HepG2 (cell line): ENCODE measurements around the gene SLC35B2. TPM values are rescaled to one million over a fixed set of nuclear protein-coding genes. Genes with fewer than 3 reads are reported as not detected.

Experiments used
- ATAC-seq: fragments of 200-7000 bp; cut with Tn5 transposase; 3 replicates; pipeline ENCODE4 v1.9.1; 2020; ENCODE audit warnings: mild to moderate bottlenecking, moderate library complexity
- BruUV-seq: library from RNA; stranded (reverse); fragments of 400-500 nt; replicated peaks from 2 replicates; lab custom pipeline; 2021; lab: Mats Ljungman, UMichigan
- CTCF ChIA-PET: fragments of 300-600 bp; formaldehyde crosslinking; extraction: SDS; loops from one replicate; lab custom pipeline; 2021; ENCODE audit warnings: low total read pairs, inconsistent platforms, low intra/inter-chr PET ratio; lab: Yijun Ruan, JAX
- POLR2A ChIA-PET: fragments of 350-600 bp; sonication (Branson Sonifier 250); formaldehyde crosslinking; loops from one replicate; lab custom pipeline; 2020; ENCODE audit warnings: antibody characterized with exemption, inconsistent platforms; lab: Yijun Ruan, JAX
- DNase-seq: peaks from one replicate; pipeline ENCODE4 v3.0.0-alpha.2; 2015; ENCODE audit warnings: low spot score
- FAIRE-seq: peaks from 3 replicates; lab custom pipeline; 2011; peaks lifted over from hg19 to GRCh38; lab: Jason Lieb, UNC
- H2AFZ ChIP-seq: one replicate; pipeline ENCODE4 v1.6.1; 2011; ENCODE audit warnings: low read length, inconsistent platforms
- H3K27ac ChIP-seq: fragments of 300-600 bp; 3 replicates; pipeline ENCODE4 v1.8.0; 2011; ENCODE audit warnings: mixed run types, mild to moderate bottlenecking, mixed read lengths, low read length, inconsistent platforms; ENCODE audit not compliant: insufficient read depth; ENCODE audit errors: extremely low read length
- H3K27me3 ChIP-seq, 2 experiments: fragments of 200-600 bp in 1 of 2; 2 replicates in 1 of 2; 3 replicates in 1 of 2; pipeline versions ENCODE4 v1.6.0 to v1.8.0; 2011; ENCODE audit warnings: low read length in 2 of 2, mild to moderate bottlenecking in 2 of 2, moderate library complexity in 2 of 2, inconsistent platforms in 1 of 2; ENCODE audit not compliant: insufficient read depth in 2 of 2, control insufficient read depth in 1 of 2
- H3K36me3 ChIP-seq, 2 experiments: fragments of 200-600 bp in 1 of 2; replicated peaks in 1 of 2; 2 replicates in 1 of 2; 3 replicates in 1 of 2; pipeline versions ENCODE4 v1.5.1 to v1.8.0; 2011; ENCODE audit warnings: low read length in 2 of 2, inconsistent platforms in 1 of 2; ENCODE audit not compliant: insufficient read depth in 2 of 2, control insufficient read depth in 1 of 2
- H3K4me1 ChIP-seq: 2 replicates; pipeline ENCODE4 v1.5.1; 2012; ENCODE audit warnings: low read length, inconsistent platforms; ENCODE audit not compliant: insufficient read depth
- H3K4me2 ChIP-seq: 2 replicates; pipeline ENCODE4 v1.6.0; 2011; ENCODE audit warnings: low read depth, low read length, inconsistent platforms
- H3K4me3 ChIP-seq, 3 experiments: fragments of 200-600 bp in 1 of 3; sonication (generic), shearing (Covaris generic) in 1 of 3; replicated peaks in 1 of 3; 2 replicates each; pipeline ENCODE4 v1.5.1; 2011 to 2016; ENCODE audit warnings: low read length in 3 of 3, inconsistent platforms in 2 of 3, low read depth in 2 of 3, mild to moderate bottlenecking in 2 of 3, control low read depth in 1 of 3, mixed read lengths in 1 of 3; ENCODE audit not compliant: insufficient read depth in 1 of 3
- H3K79me2 ChIP-seq: one replicate; pipeline ENCODE4 v1.6.1; 2011; ENCODE audit warnings: low read length, inconsistent platforms; ENCODE audit not compliant: insufficient read depth
- H3K9ac ChIP-seq: 2 replicates; pipeline ENCODE4 v1.6.0; 2011; ENCODE audit warnings: mild to moderate bottlenecking, low read depth, low read length, inconsistent platforms; ENCODE audit not compliant: insufficient read depth
- H3K9me3 ChIP-seq: 2 replicates; pipeline ENCODE4 v1.5.1; 2012; ENCODE audit warnings: mild to moderate bottlenecking, low read length
- H4K20me1 ChIP-seq: 2 replicates; pipeline ENCODE4 v1.6.0; 2011; ENCODE audit warnings: inconsistent platforms, mild to moderate bottlenecking, low read length, moderate library complexity; ENCODE audit not compliant: insufficient read depth
- ADNP ChIP-seq: sonication (generic); formaldehyde crosslinking; IDR thresholded peaks from 2 replicates; pipeline ENCODE4 v1.4.0; 2020; ENCODE audit warnings: missing genetic modification reagents
- ATRX ChIP-seq: sonication (generic); formaldehyde crosslinking; IDR thresholded peaks from 2 replicates; pipeline ENCODE4 v1.4.0; 2020; ENCODE audit warnings: missing genetic modification reagents, borderline replicate concordance
- BRD4 ChIP-seq: sonication (generic); formaldehyde crosslinking; IDR thresholded peaks from 2 replicates; pipeline ENCODE4 v1.4.0; 2020; ENCODE audit warnings: missing genetic modification reagents
- CREBL2 ChIP-seq: sonication (generic); formaldehyde crosslinking; IDR thresholded peaks from 2 replicates; pipeline ENCODE4 v1.8.1; 2023; ENCODE audit warnings: missing genetic modification reagents, mild to moderate bottlenecking, borderline replicate concordance
- ELF1 ChIP-seq: sonication (generic); formaldehyde crosslinking; IDR thresholded peaks from 2 replicates; pipeline ENCODE4 v1.4.0; 2020; ENCODE audit warnings: missing genetic modification reagents
- GRHL1 ChIP-seq: sonication (generic); formaldehyde crosslinking; conservative IDR thresholded peaks from 2 replicates; pipeline ENCODE4 v1.8.0; 2022; ENCODE audit warnings: missing genetic modification reagents
- HHEX ChIP-seq: IDR thresholded peaks from 2 replicates; pipeline ENCODE4 v1.6.1; 2016; ENCODE audit warnings: control low read depth
- MTA1 ChIP-seq: sonication (generic); formaldehyde crosslinking; IDR thresholded peaks from 2 replicates; pipeline ENCODE4 v1.4.0; 2020; ENCODE audit warnings: missing genetic modification reagents, mild to moderate bottlenecking, borderline replicate concordance
- NFIC ChIP-seq: IDR thresholded peaks from 2 replicates; pipeline ENCODE4 v1.6.1; 2012; ENCODE audit warnings: mild to moderate bottlenecking, low read length, inconsistent platforms
- PTBP1 ChIP-seq: fragments of 200-400 bp; formaldehyde crosslinking; IDR thresholded peaks from 2 replicates; pipeline ENCODE4 v1.6.1; 2018; ENCODE audit warnings: low read length, low read depth; ENCODE audit not compliant: poor library complexity, severe bottlenecking
- SNRNP70 ChIP-seq: fragments of 200-400 bp; formaldehyde crosslinking; IDR thresholded peaks from 2 replicates; pipeline ENCODE4 v1.6.1; 2017; ENCODE audit warnings: mild to moderate bottlenecking, low read depth, low read length, moderate library complexity
- ZGPAT ChIP-seq: IDR thresholded peaks from 2 replicates; pipeline ENCODE4 v1.6.1; 2016; ENCODE audit warnings: mild to moderate bottlenecking
- ZNF12 ChIP-seq: sonication (generic); formaldehyde crosslinking; IDR thresholded peaks from 2 replicates; pipeline ENCODE4 v1.5.0; 2020; ENCODE audit warnings: missing genetic modification reagents
- ZNF3 ChIP-seq: IDR thresholded peaks from 2 replicates; pipeline ENCODE4 v1.7.0; 2017; ENCODE audit warnings: inconsistent platforms
- ZNF446 ChIP-seq: sonication (generic); formaldehyde crosslinking; IDR thresholded peaks from 2 replicates; pipeline ENCODE4 v1.5.0; 2020; ENCODE audit warnings: mild to moderate bottlenecking, missing genetic modification reagents
- ZNF460 ChIP-seq: sonication (generic); formaldehyde crosslinking; IDR thresholded peaks from 2 replicates; pipeline ENCODE4 v1.5.1; 2020; ENCODE audit warnings: missing genetic modification reagents, mild to moderate bottlenecking, borderline replicate concordance
- ZNF619 ChIP-seq: sonication (generic); formaldehyde crosslinking; IDR thresholded peaks from 2 replicates; pipeline ENCODE4 v1.4.0; 2020; ENCODE audit warnings: mild to moderate bottlenecking, missing genetic modification reagents
- ZNF672 ChIP-seq: sonication (generic); formaldehyde crosslinking; IDR thresholded peaks from 2 replicates; pipeline ENCODE4 v1.8.1; 2022; ENCODE audit warnings: missing genetic modification reagents
- ZNF879 ChIP-seq: sonication (generic); formaldehyde crosslinking; IDR thresholded peaks from 2 replicates; pipeline ENCODE4 v1.8.1; 2023; ENCODE audit warnings: missing genetic modification reagents
- ZSCAN22 ChIP-seq: sonication (generic); formaldehyde crosslinking; IDR thresholded peaks from 2 replicates; pipeline ENCODE4 v1.4.0; 2020; ENCODE audit warnings: mild to moderate bottlenecking, missing genetic modification reagents
- WGBS: methylation state at CpG from one replicate; pipeline ENCODE4 v1.1.6; 2017; ENCODE audit warnings: low lambda C conversion rate; 5-methylcytosine and 5-hydroxymethylcytosine counted together
- in situ Hi-C: cut with HindIII; loops from 2 replicates; pipeline ENCODE4 v1.10.0; 2017; ENCODE audit warnings: low pct_unique_long_range_greater_than_20kb; ENCODE audit not compliant: extremely low pct_ligation_motif_present
- intact Hi-C: fragments of 100-400 bp; cut with micrococcal nuclease; formaldehyde crosslinking; loops from one replicate; pipeline ENCODE4 v1.10.0; 2022; ENCODE audit not compliant: unreplicated experiment
- polyA plus RNA-seq, 8 experiments: library from polyadenylated mRNA; depleted of rRNA in 3 of 8; stranded (reverse) in 7 of 8; unstranded in 1 of 8; fragments of >200 nt; fragmentation: Illumina TruSeq in 4 of 8; extraction: Trizol in 4 of 8; gene quantifications; 2 replicates each; pipeline versions ENCODE4 v1.2.1 to v1.2.3, GENCODE V29; 2011 to 2016; ENCODE audit warnings: low read depth in 4 of 8, missing spikeins in 1 of 8, mixed read lengths in 1 of 8; ENCODE audit not compliant: insufficient read depth in 1 of 8
- total RNA-seq, 5 experiments: library from RNA; depleted of rRNA; stranded (reverse); fragments of >200 nt; fragmentation: Illumina TruSeq; extraction: Trizol; gene quantifications; 2 replicates each; pipeline ENCODE4 v1.2.3, GENCODE V29; 2016; ENCODE audit warnings: low read depth in 1 of 5
- TF ChIP-seq, protein P1 (sequence below): sonication (generic); formaldehyde crosslinking; IDR thresholded peaks from 2 replicates; pipeline ENCODE4 v1.5.1; 2020; ENCODE audit warnings: mild to moderate bottlenecking, missing genetic modification reagents, moderate library complexity

Gene SLC35B2
- total and polyA plus RNA-seq, 2 of the 13 experiments (the other 11 are each of a cell fraction or from before 2014, with no cell fraction given) = 61.1 to 148 TPM

GRCh38 chr6:44219053-44219814 lies 38.1 kb downstream of the SLC35B2 start:
- POLR2A ChIA-PET = interaction anchor here (0.6 to 2.1 kb wide), 11 partner anchors 11 to 63 kb away, joined by 3 to 29 read pairs (median 4); partner anchors contain the start of genes HSP90AB1 and SLC35B2
- no peaks in the 10 kb centered on the region for H3K36me3 ChIP-seq
- in situ Hi-C loops (no loop called here), intact Hi-C loops (loop anchor here (2.0 kb wide), 1 partner anchor 14 kb away; no protein-coding TSS in a partner anchor)
- no TSS peak for BruUV-seq
- H3K4me1 ChIP-seq = peaks cover 71% of the 10 kb centered on the region
- peak overlapping the region; percentile 65 for H2AFZ ChIP-seq
- H3K9me3 ChIP-seq = no peaks in the 10 kb centered on the region
- DNase-seq = peak; percentile 80
- peak; percentile 58 for FAIRE-seq
- ATAC-seq = peak; percentile 77
- peaks cover 1 to 22% of the 10 kb centered on the region in 2 experiments; a peak in 4 of 5 replicates for H3K27me3 ChIP-seq
- H3K79me2 ChIP-seq = peaks cover 2% of the 10 kb centered on the region
- H3K9ac ChIP-seq = peak overlapping the region; percentile 56; the same call in 1 of the 2 replicates
- CTCF ChIA-PET = no interaction called here
- H3K4me2 ChIP-seq = peak overlapping the region; percentile 82
- H3K27ac ChIP-seq = peak overlapping the region; percentile 29
- H3K4me3 ChIP-seq = peak overlapping the region; percentile 59 to 72 (median 69)
- 2% methylated on average over 16 of the region's 45 CpGs for WGBS
- H4K20me1 ChIP-seq = no peaks in the 10 kb centered on the region
- no peak for TF ChIP-seq ZNF12 (CRISPR knock-in tag)
- no peak for TF ChIP-seq ZNF460 (CRISPR knock-in tag)
- TF ChIP-seq ELF1 (CRISPR knock-in tag) = 0 out of 2 replicates have a peak, but pooled peaks have one; percentile 30
- TF ChIP-seq GRHL1 (CRISPR knock-in tag) = no peak
- no peak for TF ChIP-seq NFIC
- peak; percentile 89; the same call in 1 of the 2 replicates for TF ChIP-seq MTA1 (CRISPR knock-in tag)
- TF ChIP-seq ZNF879 (CRISPR knock-in tag) = no peak
- 0 out of 2 replicates have a peak, but pooled peaks have one; percentile 14 for TF ChIP-seq HHEX (CRISPR knock-in tag)
- TF ChIP-seq ZNF619 (CRISPR knock-in tag) = peak; percentile 85; the same call in 1 of the 2 replicates
- no peak for TF ChIP-seq ZNF446 (CRISPR knock-in tag)
- no peak for TF ChIP-seq ZNF672 (CRISPR knock-in tag)
- peak; percentile 48 for TF ChIP-seq BRD4 (CRISPR knock-in tag)
- no peak for TF ChIP-seq PTBP1
- no peak for TF ChIP-seq ATRX
- TF ChIP-seq CREBL2 = peak; percentile 88
- TF ChIP-seq ZSCAN22 = no peak
- peak; percentile 70; the same call in 1 of the 2 replicates for TF ChIP-seq ZGPAT
- no peak for TF ChIP-seq ZNF3 (CRISPR knock-in tag)
- TF ChIP-seq SNRNP70 = no peak
- TF ChIP-seq, protein P1, sequence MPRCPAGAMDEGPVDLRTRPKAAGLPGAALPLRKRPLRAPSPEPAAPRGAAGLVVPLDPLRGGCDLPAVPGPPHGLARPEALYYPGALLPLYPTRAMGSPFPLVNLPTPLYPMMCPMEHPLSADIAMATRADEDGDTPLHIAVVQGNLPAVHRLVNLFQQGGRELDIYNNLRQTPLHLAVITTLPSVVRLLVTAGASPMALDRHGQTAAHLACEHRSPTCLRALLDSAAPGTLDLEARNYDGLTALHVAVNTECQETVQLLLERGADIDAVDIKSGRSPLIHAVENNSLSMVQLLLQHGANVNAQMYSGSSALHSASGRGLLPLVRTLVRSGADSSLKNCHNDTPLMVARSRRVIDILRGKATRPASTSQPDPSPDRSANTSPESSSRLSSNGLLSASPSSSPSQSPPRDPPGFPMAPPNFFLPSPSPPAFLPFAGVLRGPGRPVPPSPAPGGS (CRISPR knock-in tag) = peak; percentile 82
- TF ChIP-seq ADNP (CRISPR knock-in tag) = no peak
